Adrenal gland (tissue), 12 donors: Measurements from ENCODE around the gene GALT. TPM values are rescaled to one million over a fixed set of nuclear protein-coding genes. Genes with fewer than 3 reads are reported as not detected.
A peak's percentile ranks its signal among the peaks of the same experiment; 100 is the strongest.
"Not testable (repeated sequence)": the region's sequence is repeated elsewhere in the genome, so short reads cannot be mapped to it uniquely, and the experiment has no call there.

Source experiments
- DNase-seq, 7 donors: peaks; one replicate each; pipeline ENCODE4 v3.0.0-alpha.2; 2019 to 2020
- H3K27ac ChIP-seq, 5 donors: fragments of 200-600 bp; sonication (generic) in 4 of 5; 1 replicate in 3 of 5; 2 replicates in 2 of 5; pipeline versions ENCODE4 v1.5.1 to v1.8.0; 2016 to 2020; ENCODE audit warnings: mild to moderate bottlenecking in 1 of 5
- H3K27me3 ChIP-seq: fragments of 200-600 bp; 2 replicates; pipeline ENCODE4 v1.8.0; 2021
- H3K36me3 ChIP-seq, 2 donors: fragments of 200-600 bp; replicated peaks in 1 of 2; 1 replicate in 1 of 2; 2 replicates in 1 of 2; pipeline versions ENCODE4 v1.5.1 to v1.8.0; 2018 to 2022
- H3K4me1 ChIP-seq, 2 donors: fragments of 200-600 bp; replicated peaks in 1 of 2; 1 replicate in 1 of 2; 2 replicates in 1 of 2; pipeline versions ENCODE4 v1.5.1 to v1.8.0; 2018 to 2021
- H3K4me3 ChIP-seq, 4 donors: fragments of 200-600 bp; sonication (generic) in 3 of 4; one replicate each; pipeline ENCODE4 v1.5.1; 2016 to 2018
- H3K9me3 ChIP-seq, 3 donors: fragments of 200-600 bp; sonication (generic) in 1 of 3; replicated peaks in 1 of 3; 1 replicate in 2 of 3; 2 replicates in 1 of 3; pipeline versions ENCODE4 v1.5.1 to v1.8.0; 2016 to 2021
- CTCF ChIP-seq, 6 experiments: fragments of 450-650 bp in 4 of 6; fragments of 200-600 bp in 2 of 6; sonication (generic) in 1 of 6; IDR thresholded peaks; 1 replicate in 5 of 6; 2 replicates in 1 of 6; pipeline versions ENCODE4 v1.5.1 to v1.8.0; 2016 to 2021; ENCODE audit warnings: antibody characterized with exemption in 6 of 6, mild to moderate bottlenecking in 2 of 6, moderate library complexity in 1 of 6
- POLR2A ChIP-seq, 2 donors: fragments of 450-650 bp; IDR thresholded peaks; one replicate each; pipeline ENCODE4 v1.6.1; 2017; ENCODE audit warnings: antibody characterized with exemption in 2 of 2, mild to moderate bottlenecking in 2 of 2, moderate library complexity in 1 of 2
- WGBS, 4 donors: extraction: QIAGEN DNeasy Blood & Tissue Kit in 2 of 4; methylation state at CpG; one replicate each; pipeline versions ENCODE4 v1.1.5 to v1.1.7; 2013 to 2017; 5-methylcytosine and 5-hydroxymethylcytosine counted together
- intact Hi-C, 2 donors: fragments of 100-400 bp; cut with DNase I; formaldehyde crosslinking; loops; one replicate each; pipeline versions ENCODE4 v1.14.1 to v1.15.0; 2022 to 2023
- polyA plus RNA-seq, 3 donors: library from polyadenylated mRNA; stranded (reverse); fragments of 200-250 nt in 2 of 3; fragments of 350-450 nt in 1 of 3; fragmentation: Illumina TruSeq in 1 of 3; extraction: RNeasy Lipid Tissue Mini Kit (QIAGEN cat#74804) in 1 of 3; gene quantifications; one replicate each; pipeline ENCODE4 v1.2.3, GENCODE V29; 2013 to 2014
- total RNA-seq, 9 donors: library from RNA; depleted of rRNA in 4 of 9; stranded (reverse); fragments of >200 nt in 4 of 9; fragments of 120-200 nt in 1 of 9; fragmentation: NEBNext Ultra II Directional in 1 of 9; extraction: Animal tissue kit (Norgen Biotek cat#: 25700) in 1 of 9; gene quantifications; one replicate each; pipeline versions ENCODE4 v1.1.0 to v1.2.4, GENCODE V29; 2013 to 2023
- donor health status: healthy with polysubstance abuse.
- donor health status: Bipolar disorder and iron deficiency.
- donor health status: DM: yes; HTN: yes; CAD: no.
- donor health status: DM: no; HTN: no; CAD: no.
- donor health status: DM: no; HTN: no; CAD: no.
- donor health status: DM: yes; HTN: yes; CAD: no.

The GALT gene
- total and polyA plus RNA-seq, 12 donors, result 37.5 to 147 (median 87.6) TPM

DNA sequence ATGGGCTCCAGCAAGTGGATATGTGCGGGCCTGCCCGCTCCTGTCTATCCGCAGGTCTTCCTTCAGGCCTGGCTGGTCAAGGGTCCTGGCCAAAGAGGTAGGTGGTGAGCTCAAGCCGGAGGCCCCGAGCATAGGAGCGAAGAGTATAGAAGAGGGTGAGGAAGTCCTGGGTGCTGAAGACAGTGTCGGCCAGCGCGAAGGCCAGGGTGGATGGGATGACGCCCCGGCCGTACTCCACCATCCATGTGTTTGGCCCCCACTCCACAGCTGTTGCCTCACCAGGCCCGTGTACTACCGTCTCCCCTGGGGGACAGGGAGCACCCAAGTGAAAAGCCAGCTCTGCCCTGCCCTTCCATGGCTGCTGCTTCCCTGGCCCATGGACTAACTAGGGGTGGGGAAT, 10.9 kb upstream of the GALT start:
- Histone ChIP-seq H3K27me3 (no peaks in the 10 kb centered on the region), H3K27ac (no peak overlapping the region), H3K9me3 (no peaks in the 10 kb centered on the region), H3K4me1 (peaks cover 19 to 26% of the 10 kb centered on the region in 2 donors), H3K36me3 (peaks cover 0 to 6% of the 10 kb centered on the region in 2 donors), H3K4me3 (no peak overlapping the region)
- no peak for TF ChIP-seq POLR2A (IDR thresholded peaks at IDR 0.05)
- TF ChIP-seq CTCF (IDR thresholded peaks at IDR 0.05), result no peak
- WGBS, 4 donors, result 91 to 97% (median 93%) methylated on average over 10 to 14 of the region's 14 CpGs
- no peak for DNase-seq
- intact Hi-C loops, result no loop called here

DNA sequence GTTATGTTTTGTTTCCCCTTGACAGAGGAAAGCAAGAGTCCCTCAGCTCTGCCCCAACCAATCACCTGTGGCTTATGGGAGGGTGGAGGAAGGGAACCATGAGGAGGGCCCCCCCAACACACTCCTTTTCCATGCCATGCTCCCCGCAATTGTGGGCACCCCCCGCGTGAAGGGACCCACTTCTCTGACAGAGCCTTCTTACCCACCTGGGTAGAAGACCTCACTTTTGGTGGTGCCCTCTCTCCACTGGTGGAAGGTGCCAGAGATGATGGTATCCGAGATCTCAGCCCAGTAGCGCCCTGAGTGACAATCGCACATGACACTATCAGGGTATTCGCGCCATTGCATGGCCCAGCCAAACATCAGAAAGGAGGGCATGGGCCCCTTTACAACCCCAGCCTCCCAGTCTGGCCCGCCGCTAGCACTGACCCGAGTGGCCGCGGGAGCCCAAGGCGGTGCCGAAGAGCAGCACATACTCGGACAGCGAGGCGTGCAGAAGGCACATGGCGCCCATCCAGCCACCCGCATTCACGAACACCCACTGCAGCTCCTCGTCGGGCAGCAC, 9.6 kb upstream of the GALT start:
- no peak for TF ChIP-seq POLR2A (IDR thresholded peaks at IDR 0.05)
- TF ChIP-seq CTCF (IDR thresholded peaks at IDR 0.05), result no peak
- peak in 3 of 7 donors; percentile 63 to 72 (median 65) for DNase-seq
- no peaks in the 10 kb centered on the region for H3K9me3 ChIP-seq
- H3K27ac ChIP-seq, result peak overlapping the region in 3 of 5 donors; percentile 71 to 89 (median 83)
- intact Hi-C loops, result no loop called here
- H3K36me3 ChIP-seq, result peaks cover 0 to 6% of the 10 kb centered on the region in 2 donors
- no peaks in the 10 kb centered on the region for H3K27me3 ChIP-seq
- H3K4me1 ChIP-seq, result peaks cover 19 to 26% of the 10 kb centered on the region in 2 donors
- peak overlapping the region in 3 of 4 donors; percentile 60 to 92 (median 88) for H3K4me3 ChIP-seq
- 8 to 16% (median 12%) methylated on average over 6 to 23 of the region's 23 CpGs for WGBS, 4 donors

DNA sequence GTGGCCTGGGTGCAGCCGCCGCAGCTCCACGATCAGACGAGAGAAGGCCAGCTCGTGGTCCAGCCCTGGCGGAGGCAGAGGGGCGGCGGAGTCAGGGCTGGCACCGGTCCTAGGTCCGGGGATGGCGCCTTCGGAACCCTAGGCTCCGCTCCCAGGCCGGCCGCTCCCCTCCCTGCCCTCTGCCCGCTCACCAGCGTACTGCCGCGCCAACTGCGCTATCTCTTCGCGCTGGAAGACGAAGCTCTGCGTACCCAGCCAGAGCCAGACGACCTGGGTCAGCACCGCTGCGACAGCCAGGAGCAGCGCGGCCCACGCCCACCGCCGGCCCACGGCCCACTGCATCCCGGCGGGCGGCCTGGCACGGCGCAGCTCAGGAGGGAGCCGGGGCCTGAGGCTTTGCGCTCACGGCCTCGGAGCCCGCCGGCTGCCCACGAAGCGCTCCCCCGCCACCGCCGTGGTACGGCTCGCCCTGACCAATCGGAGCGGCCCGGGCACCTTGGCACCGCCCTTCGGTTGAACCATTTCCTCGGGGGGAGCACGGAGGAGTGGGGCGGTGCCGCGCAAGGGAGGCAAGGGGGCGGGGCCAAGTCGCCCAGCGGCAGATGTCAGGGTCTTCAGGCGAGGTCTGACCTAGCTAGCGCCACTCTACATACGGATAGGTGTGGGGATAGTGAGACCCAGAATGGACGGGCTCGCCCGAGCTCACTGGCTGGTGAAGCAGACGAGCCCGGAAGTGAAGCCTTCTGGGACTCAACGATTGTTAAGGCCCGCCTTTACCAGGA, 8.9 kb upstream of the GALT start, which contains the start of gene SIGMAR1:
TSS of gene SIGMAR1 (minus strand) at position 432 of the 782 bp plus-strand sequence. CDS start at position 342, 90 bp downstream.
- Histone ChIP-seq H3K27me3 (no peaks in the 10 kb centered on the region), H3K27ac (peak within 1 kb of the TSS; percentile 52 to 89 (median 71)), H3K4me3 (peak within 1 kb of the TSS in 3 of 4 donors; percentile 60 to 92 (median 88)), H3K36me3 (peaks cover 0 to 6% of the 10 kb centered on the region in 2 donors), H3K9me3 (no peaks in the 10 kb centered on the region), H3K4me1 (peaks cover 19 to 26% of the 10 kb centered on the region in 2 donors)
- TF ChIP-seq POLR2A (IDR thresholded peaks at IDR 0.05), result peak; percentile 64 to 86
- TF ChIP-seq CTCF (IDR thresholded peaks at IDR 0.05), result peak in 2 of 6 experiments; percentile 3 to 15
- 0 to 1% (median 0%) methylated on average over 12 to 74 of the region's 74 CpGs; no CpG with 5 or more reads in 1 of the 4 donors for WGBS, 4 donors
- intact Hi-C loops, result no loop called here
- peak; percentile 93 to 96 (median 94) for DNase-seq

- Histone ChIP-seq H3K27ac (peak overlapping the region; percentile 52 to 89 (median 71)), H3K9me3 (no peaks in the 10 kb centered on the region), H3K4me3 (peak overlapping the region in 3 of 4 donors; percentile 60 to 92 (median 88)), H3K36me3 (peaks cover 0 to 6% of the 10 kb centered on the region in 2 donors), H3K27me3 (no peaks in the 10 kb centered on the region), H3K4me1 (peaks cover 19 to 26% of the 10 kb centered on the region in 2 donors)
- DNase-seq, result no peak
- intact Hi-C loops, result no loop called here
- WGBS, 4 donors, result 10 to 16% (median 12%) methylated on average over 6 to 7 of the region's 7 CpGs
- TF ChIP-seq POLR2A (IDR thresholded peaks at IDR 0.05), result no peak
- no peak for TF ChIP-seq CTCF (IDR thresholded peaks at IDR 0.05)
Observed at GRCh38 chr9:34638138-34638445, 8.4 kb upstream of the GALT start.

GRCh38 chr9:34639322-34639721, 7.2 kb upstream of the GALT start:
- H3K27ac ChIP-seq, H3K4me3 ChIP-seq, intact Hi-C loops, H3K36me3 ChIP-seq, H3K27me3 ChIP-seq, DNase-seq, H3K9me3 ChIP-seq: not testable (repeated sequence)
- WGBS, 4 donors, result 82 to 100% (median 90%) methylated on average over 5 to 8 of the region's 8 CpGs
- H3K4me1 ChIP-seq, result peaks cover 19 to 26% of the 10 kb centered on the region in 2 donors
